GM21390 (cell line): ENCODE results near the gene SEC24B.

Experiments
- ATAC-seq: cut with Tn5 transposase; IDR thresholded peaks from one replicate; pipeline ENCODE4 v1.9.1; 2021; ENCODE audit not compliant: unreplicated experiment

The SEC24B gene

GRCh38 chr4:109433205-109434006 lies at the start of gene SEC24B:
TSS of gene SEC24B (plus strand) at chr4:109433815. CDS start at chr4:109433870, 55 bp downstream.
- ATAC-seq: peak; percentile 92

GRCh38 chr4:109383823-109384222 lies 49.8 kb upstream of the SEC24B start:
- no peak for ATAC-seq

- no peak for ATAC-seq
Observed at GRCh38 chr4:109385260-109385659, 48.4 kb upstream of the SEC24B start.

GRCh38 chr4:109389369-109390114 lies 44.1 kb upstream of the SEC24B start:
- ATAC-seq: peak; percentile 76

- ATAC-seq: peak; percentile 48
Observed at GRCh38 chr4:109390115-109390768, 43.4 kb upstream of the SEC24B start.

- ATAC-seq: no peak
Observed at GRCh38 chr4:109395694-109396093, 37.9 kb upstream of the SEC24B start.

- no peak for ATAC-seq
Observed at GRCh38 chr4:109398928-109399327, 34.7 kb upstream of the SEC24B start.

- ATAC-seq: peak; percentile 86
Observed at GRCh38 chr4:109406337-109406931, 27.2 kb upstream of the SEC24B start.

GRCh38 chr4:109407027-109407737 lies 26.4 kb upstream of the SEC24B start:
- ATAC-seq: no peak

GRCh38 chr4:109408711-109409110 lies 24.9 kb upstream of the SEC24B start:
- ATAC-seq: no peak

- ATAC-seq: no peak
Observed at GRCh38 chr4:109410226-109410625, 23.4 kb upstream of the SEC24B start.

GRCh38 chr4:109410776-109411175 lies 22.8 kb upstream of the SEC24B start:
- no peak for ATAC-seq

GRCh38 chr4:109411964-109412363 lies 21.7 kb upstream of the SEC24B start:
- no peak for ATAC-seq

GRCh38 chr4:109412776-109413175 lies 20.8 kb upstream of the SEC24B start:
- ATAC-seq: no peak

GRCh38 chr4:109414938-109415337 lies 18.7 kb upstream of the SEC24B start:
- no peak for ATAC-seq

- no peak for ATAC-seq
Observed at GRCh38 chr4:109418588-109418987, 15.0 kb upstream of the SEC24B start.

GRCh38 chr4:109419679-109420078 lies 13.9 kb upstream of the SEC24B start:
- ATAC-seq: no peak

- ATAC-seq: no peak
Observed at GRCh38 chr4:109424093-109424841, 9.3 kb upstream of the SEC24B start.

GRCh38 chr4:109425405-109425804 lies 8.2 kb upstream of the SEC24B start:
- no peak for ATAC-seq

GRCh38 chr4:109429545-109429944 lies 4.1 kb upstream of the SEC24B start:
- ATAC-seq: no peak
